Gastrocnemius medialis (tissue), 4 donors: ENCODE data around the gene PLPP4. TPM values are rescaled to one million over a fixed set of nuclear protein-coding genes. Genes with fewer than 3 reads are reported as not detected.
A peak's percentile ranks its signal among the peaks of the same experiment; 100 is the strongest.

Experiments used
- ATAC-seq, 2 donors: fragments of 150-250 bp; one replicate each; pipeline ENCODE4 v1.9.1; 2016
- DNase-seq, 2 donors: peaks; one replicate each; pipeline ENCODE4 v3.0.0-alpha.2; 2019
- H3K27ac ChIP-seq, 4 donors: fragments of 200-600 bp; sonication (generic); 1 replicate in 1 of 4; 2 replicates in 3 of 4; pipeline ENCODE4 v1.5.1; 2016 to 2018; ENCODE audit warnings: mild to moderate bottlenecking in 2 of 4, moderate library complexity in 1 of 4
- H3K27me3 ChIP-seq, 3 donors: fragments of 200-600 bp; sonication (generic) in 2 of 3; 1 replicate in 1 of 3; 2 replicates in 2 of 3; pipeline versions ENCODE4 v1.5.1 to v1.6.0; 2016 to 2019; ENCODE audit warnings: mild to moderate bottlenecking in 1 of 3, moderate library complexity in 1 of 3
- H3K36me3 ChIP-seq, 2 donors: fragments of 200-600 bp; sonication (generic) in 1 of 2; one replicate each; pipeline ENCODE4 v1.5.1; 2017 to 2018
- H3K4me1 ChIP-seq, 2 donors: fragments of 200-600 bp; sonication (generic) in 1 of 2; one replicate each; pipeline ENCODE4 v1.5.1; 2016 to 2017; ENCODE audit warnings: mild to moderate bottlenecking in 2 of 2
- H3K4me3 ChIP-seq, 4 donors: fragments of 200-600 bp; sonication (generic) in 3 of 4; 1 replicate in 1 of 4; 2 replicates in 3 of 4; pipeline ENCODE4 v1.5.1; 2016 to 2019; ENCODE audit warnings: mild to moderate bottlenecking in 2 of 4
- H3K9me3 ChIP-seq, 3 donors: fragments of 200-600 bp; sonication (generic) in 2 of 3; 1 replicate in 1 of 3; 2 replicates in 2 of 3; pipeline ENCODE4 v1.5.1; 2016 to 2019
- CTCF ChIP-seq, 5 experiments: fragments of 450-650 bp in 3 of 5; fragments of 200-600 bp in 2 of 5; sonication (generic) in 2 of 5; IDR thresholded peaks in 4 of 5; conservative IDR thresholded peaks in 1 of 5; 1 replicate in 4 of 5; 2 replicates in 1 of 5; pipeline ENCODE4 v1.5.1; 2016 to 2019; ENCODE audit warnings: antibody characterized with exemption in 5 of 5, mild to moderate bottlenecking in 3 of 5, moderate library complexity in 3 of 5
- POLR2A ChIP-seq, 2 donors: fragments of 450-650 bp; IDR thresholded peaks; one replicate each; pipeline ENCODE4 v1.6.1; 2017; ENCODE audit warnings: antibody characterized with exemption in 2 of 2, mild to moderate bottlenecking in 2 of 2, moderate library complexity in 2 of 2
- in situ Hi-C, 4 donors: fragments of 200-750 bp; cut with MboI; loops; one replicate each; pipeline versions ENCODE4 v1.15.0 to v1.8.0; 2017; ENCODE audit warnings: low sequenced_read_pairs in 4 of 4
- intact Hi-C: fragments of 100-400 bp; cut with DNase I; formaldehyde crosslinking; loops from one replicate; pipeline ENCODE4 v1.15.1; 2023; ENCODE audit warnings: low total_unique reads
- total RNA-seq, 4 donors: library from RNA; depleted of rRNA; stranded (reverse); fragments of >200 nt; gene quantifications; one replicate each; pipeline versions ENCODE4 v1.1.0 to v1.2.3, GENCODE V29; 2016

PLPP4 gene
- total RNA-seq, 4 donors from 2014 or later, result not detected

GRCh38 chr10:120457431-120458172 is 575 bp downstream of the PLPP4 start:
- Histone ChIP-seq H3K27me3 (peaks cover 33 to 37% (median 35%) of the 10 kb centered on the region in 3 donors), H3K36me3 (no peaks in the 10 kb centered on the region), H3K4me1 (no peaks in the 10 kb centered on the region), H3K27ac (no peak overlapping the region), H3K4me3 (peak overlapping the region in 3 of 4 donors; percentile 24 to 28 (median 24)), H3K9me3 (no peaks in the 10 kb centered on the region)
- TF ChIP-seq CTCF (IDR thresholded peaks at IDR 0.05 in 4 of 5, conservative IDR thresholded peaks at IDR 0.05 in 1 of 5), result no peak
- TF ChIP-seq POLR2A (IDR thresholded peaks at IDR 0.05), result no peak
- in situ Hi-C loops (no loop called here), intact Hi-C loops (no loop called here)
- DNase-seq (no peak), ATAC-seq (no peak)

GRCh38 chr10:120458432-120458831 is 1.4 kb downstream of the PLPP4 start:
- Histone ChIP-seq H3K4me3 (no peak overlapping the region), H3K36me3 (no peaks in the 10 kb centered on the region), H3K9me3 (no peaks in the 10 kb centered on the region), H3K27me3 (peaks cover 33 to 37% (median 35%) of the 10 kb centered on the region in 3 donors), H3K4me1 (no peaks in the 10 kb centered on the region), H3K27ac (no peak overlapping the region)
- DNase-seq (no peak), ATAC-seq (no peak)
- TF ChIP-seq CTCF (IDR thresholded peaks at IDR 0.05 in 4 of 5, conservative IDR thresholded peaks at IDR 0.05 in 1 of 5) (no peak), POLR2A (IDR thresholded peaks at IDR 0.05) (no peak)
- intact Hi-C loops (no loop called here), in situ Hi-C loops (no loop called here)

GRCh38 chr10:120459185-120459584 is 2.2 kb downstream of the PLPP4 start:
- intact Hi-C loops (no loop called here), in situ Hi-C loops (no loop called here)
- H3K27me3 ChIP-seq, result peaks cover 33 to 37% (median 35%) of the 10 kb centered on the region in 3 donors
- H3K4me3 ChIP-seq, result no peak overlapping the region
- H3K4me1 ChIP-seq, result no peaks in the 10 kb centered on the region
- H3K27ac ChIP-seq, result no peak overlapping the region
- ATAC-seq, result no peak
- H3K36me3 ChIP-seq, result no peaks in the 10 kb centered on the region
- H3K9me3 ChIP-seq, result no peaks in the 10 kb centered on the region
- TF ChIP-seq POLR2A (IDR thresholded peaks at IDR 0.05) (no peak), CTCF (IDR thresholded peaks at IDR 0.05 in 4 of 5, conservative IDR thresholded peaks at IDR 0.05 in 1 of 5) (no peak)
- no peak for DNase-seq

GRCh38 chr10:120460186-120460585 is 3.2 kb downstream of the PLPP4 start:
- Histone ChIP-seq H3K4me1 (no peaks in the 10 kb centered on the region), H3K27ac (no peak overlapping the region), H3K9me3 (no peaks in the 10 kb centered on the region), H3K4me3 (no peak overlapping the region), H3K27me3 (peaks cover 33 to 37% (median 35%) of the 10 kb centered on the region in 3 donors), H3K36me3 (no peaks in the 10 kb centered on the region)
- intact Hi-C loops (no loop called here), in situ Hi-C loops (no loop called here)
- no peak for TF ChIP-seq POLR2A (IDR thresholded peaks at IDR 0.05)
- no peak for TF ChIP-seq CTCF (IDR thresholded peaks at IDR 0.05 in 4 of 5, conservative IDR thresholded peaks at IDR 0.05 in 1 of 5)
- ATAC-seq (no peak), DNase-seq (no peak)
